ENCODE measurements around the gene PMF1. TPM values are rescaled to one million over a fixed set of nuclear protein-coding genes. Genes with fewer than 3 reads are reported as not detected.

PMF1 gene
- total and polyA plus RNA-seq, 2 of the 13 experiments (the other 11 are each of a cell fraction or from before 2014, with no cell fraction given), result 72.5 to 89.0 TPM

- TF ChIP-seq GMEB2 (CRISPR knock-in tag; IDR thresholded peaks at IDR 0.05; ENCODE audit: low read depth), result peak; percentile 77
- TF ChIP-seq, protein P1, sequence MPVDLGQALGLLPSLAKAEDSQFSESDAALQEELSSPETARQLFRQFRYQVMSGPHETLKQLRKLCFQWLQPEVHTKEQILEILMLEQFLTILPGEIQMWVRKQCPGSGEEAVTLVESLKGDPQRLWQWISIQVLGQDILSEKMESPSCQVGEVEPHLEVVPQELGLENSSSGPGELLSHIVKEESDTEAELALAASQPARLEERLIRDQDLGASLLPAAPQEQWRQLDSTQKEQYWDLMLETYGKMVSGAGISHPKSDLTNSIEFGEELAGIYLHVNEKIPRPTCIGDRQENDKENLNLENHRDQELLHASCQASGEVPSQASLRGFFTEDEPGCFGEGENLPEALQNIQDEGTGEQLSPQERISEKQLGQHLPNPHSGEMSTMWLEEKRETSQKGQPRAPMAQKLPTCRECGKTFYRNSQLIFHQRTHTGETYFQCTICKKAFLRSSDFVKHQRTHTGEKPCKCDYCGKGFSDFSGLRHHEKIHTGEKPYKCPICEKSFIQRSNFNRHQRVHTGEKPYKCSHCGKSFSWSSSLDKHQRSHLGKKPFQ (CRISPR knock-in tag; IDR thresholded peaks at IDR 0.05; ENCODE audit: insufficient replicate concordance), result peak; percentile 46
- TF ChIP-seq MXD1 (CRISPR knock-in tag; IDR thresholded peaks at IDR 0.05), result no peak
- no peak for TF ChIP-seq HES4 (CRISPR knock-in tag; IDR thresholded peaks at IDR 0.05; ENCODE audit: borderline replicate concordance)
- TF ChIP-seq MTF2 (CRISPR knock-in tag; IDR thresholded peaks at IDR 0.05; ENCODE audit: borderline replicate concordance), result no peak
- TF ChIP-seq FOXJ3 (CRISPR knock-in tag; IDR thresholded peaks at IDR 0.05; ENCODE audit: borderline replicate concordance), result 0 out of 2 replicates have a peak, but pooled peaks have one; percentile 46
- peak; percentile 41; the same call in 1 of the 2 replicates for TF ChIP-seq NKX3-1 (CRISPR knock-in tag; IDR thresholded peaks at IDR 0.05)
- no peak for TF ChIP-seq EHMT2 (IDR thresholded peaks at IDR 0.05; ENCODE audit: borderline replicate concordance, low read depth, low read length)
- no peak for TF ChIP-seq ZNF720 (CRISPR knock-in tag; IDR thresholded peaks at IDR 0.05)
- TF ChIP-seq PATZ1 (CRISPR knock-in tag; IDR thresholded peaks at IDR 0.05), result peak; percentile 4; the same call in 1 of the 2 replicates
- TF ChIP-seq CAMTA2 (CRISPR knock-in tag; IDR thresholded peaks at IDR 0.05; ENCODE audit: borderline replicate concordance), result no peak
- TF ChIP-seq ZNF549 (CRISPR knock-in tag; IDR thresholded peaks at IDR 0.05), result no peak
- peak; percentile 60; the same call in 1 of the 2 replicates for TF ChIP-seq ZNF891 (CRISPR knock-in tag; IDR thresholded peaks at IDR 0.05)
- no peak; the same call in 1 of the 2 replicates for TF ChIP-seq ZNF747 (CRISPR knock-in tag; IDR thresholded peaks at IDR 0.05; ENCODE audit: borderline replicate concordance)
- peak; percentile 58; the same call in 1 of the 2 replicates for TF ChIP-seq TERF1 (CRISPR knock-in tag; IDR thresholded peaks at IDR 0.05)
- TF ChIP-seq ZNF660 (CRISPR knock-in tag; IDR thresholded peaks at IDR 0.05; ENCODE audit: borderline replicate concordance, low read depth), result no peak
- TF ChIP-seq TBX3 (IDR thresholded peaks at IDR 0.05; ENCODE audit: borderline replicate concordance), result peak; percentile 56; the same call in 1 of the 2 replicates
- TF ChIP-seq, protein P2, sequence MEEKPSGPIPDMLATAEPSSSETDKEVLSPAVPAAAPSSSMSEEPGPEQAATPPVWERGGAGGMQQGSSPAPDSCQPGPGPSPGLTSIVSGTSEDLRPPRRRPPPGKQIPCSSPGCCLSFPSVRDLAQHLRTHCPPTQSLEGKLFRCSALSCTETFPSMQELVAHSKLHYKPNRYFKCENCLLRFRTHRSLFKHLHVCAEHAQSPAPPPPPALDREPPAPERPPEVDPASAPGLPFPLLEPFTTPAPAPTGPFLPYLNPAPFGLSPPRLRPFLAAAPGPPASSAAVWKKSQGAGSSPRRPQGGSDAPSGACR (CRISPR knock-in tag; IDR thresholded peaks at IDR 0.05), result peak; percentile 71; the same call in 1 of the 2 replicates
- no peak for TF ChIP-seq MLLT10 (CRISPR knock-in tag; IDR thresholded peaks at IDR 0.05)
- TF ChIP-seq ETV5 (CRISPR knock-in tag; IDR thresholded peaks at IDR 0.05; ENCODE audit: borderline replicate concordance), result no peak
- no peak for TF ChIP-seq ZNF777 (CRISPR knock-in tag; IDR thresholded peaks at IDR 0.05)
Observed at GRCh38 chr1:156212833-156213643, at the start of gene PMF1 (continued).

Measured in HepG2 (cell line).